Ammon's horn (tissue), 1 donor: Measurements from ENCODE around the gene CFAP107.
"Not testable (repeated sequence)": the region's sequence is repeated elsewhere in the genome, so short reads cannot be mapped to it uniquely, and the experiment has no call there.

Experiments used
- DNase-seq: peaks from one replicate; pipeline ENCODE4 v3.0.0-alpha.2; 2016; ENCODE audit warnings: low spot score

The CFAP107 gene

GRCh38 chr1:12745992-12746323 is at the start of gene CFAP107:
CFAP107 (plus strand) TSS chr1:12746200; CDS start chr1:12746431, 231 bp downstream.
- no peak for DNase-seq

GRCh38 chr1:12696658-12697057 is 49.3 kb upstream of the CFAP107 start:
- no peak for DNase-seq

- DNase-seq = no peak
These were observed 48.6 kb upstream of the CFAP107 start for GRCh38 chr1:12697397-12697796.

- no peak for DNase-seq
These were observed 42.1 kb upstream of the CFAP107 start for GRCh38 chr1:12703821-12704451.

GRCh38 chr1:12706061-12706460 is 39.9 kb upstream of the CFAP107 start:
- no peak for DNase-seq

- DNase-seq = no peak
These were observed 37.5 kb upstream of the CFAP107 start for GRCh38 chr1:12708396-12709090.

- no peak for DNase-seq
These were observed 36.9 kb upstream of the CFAP107 start for GRCh38 chr1:12709091-12709491.

- no peak for DNase-seq
These were observed 36.3 kb upstream of the CFAP107 start for GRCh38 chr1:12709696-12710095.

- no peak for DNase-seq
These were observed 34.5 kb upstream of the CFAP107 start for GRCh38 chr1:12711536-12711935.

- no peak for DNase-seq
These were observed 33.9 kb upstream of the CFAP107 start for GRCh38 chr1:12712076-12712475.

- DNase-seq = no peak
These were observed 33.1 kb upstream of the CFAP107 start for GRCh38 chr1:12712929-12713328.

GRCh38 chr1:12713651-12714050 is 32.3 kb upstream of the CFAP107 start:
- not testable (repeated sequence) for DNase-seq

GRCh38 chr1:12714710-12715475 is 31.1 kb upstream of the CFAP107 start:
- DNase-seq = no peak

GRCh38 chr1:12715896-12716437 is 30.0 kb upstream of the CFAP107 start, which contains the start of gene AADACL3:
AADACL3 (plus strand) TSS chr1:12716110; CDS start chr1:12716177, 67 bp downstream.
- no peak for DNase-seq

GRCh38 chr1:12717301-12717838 is 28.6 kb upstream of the CFAP107 start:
- no peak for DNase-seq

- DNase-seq = no peak
These were observed 23.4 kb upstream of the CFAP107 start for GRCh38 chr1:12722626-12723025.

- peak; percentile 12 for DNase-seq
These were observed 17.6 kb upstream of the CFAP107 start for GRCh38 chr1:12728391-12728790.

- DNase-seq = no peak
These were observed 15.8 kb upstream of the CFAP107 start for GRCh38 chr1:12730156-12730555.

GRCh38 chr1:12731084-12731483 is 14.9 kb upstream of the CFAP107 start:
- DNase-seq = not testable (repeated sequence)

- DNase-seq = no peak
These were observed 11.3 kb upstream of the CFAP107 start for GRCh38 chr1:12734651-12735050.

- no peak for DNase-seq
These were observed 7.1 kb upstream of the CFAP107 start for GRCh38 chr1:12738934-12739333.

GRCh38 chr1:12739613-12740012 is 6.4 kb upstream of the CFAP107 start:
- DNase-seq = no peak
